Smooth muscle cell of the umbilical artery (primary cell): ENCODE data around the gene KLHL24. TPM values are rescaled to one million over a fixed set of nuclear protein-coding genes. Genes with fewer than 3 reads are reported as not detected.

ENCODE experiments used
- total RNA-seq: library from RNA; depleted of rRNA; stranded (reverse); fragments of >200 nt; gene quantifications from 2 replicates; pipeline ENCODE4 v1.2.3, GENCODE V29; 2014

KLHL24 gene, protein sequence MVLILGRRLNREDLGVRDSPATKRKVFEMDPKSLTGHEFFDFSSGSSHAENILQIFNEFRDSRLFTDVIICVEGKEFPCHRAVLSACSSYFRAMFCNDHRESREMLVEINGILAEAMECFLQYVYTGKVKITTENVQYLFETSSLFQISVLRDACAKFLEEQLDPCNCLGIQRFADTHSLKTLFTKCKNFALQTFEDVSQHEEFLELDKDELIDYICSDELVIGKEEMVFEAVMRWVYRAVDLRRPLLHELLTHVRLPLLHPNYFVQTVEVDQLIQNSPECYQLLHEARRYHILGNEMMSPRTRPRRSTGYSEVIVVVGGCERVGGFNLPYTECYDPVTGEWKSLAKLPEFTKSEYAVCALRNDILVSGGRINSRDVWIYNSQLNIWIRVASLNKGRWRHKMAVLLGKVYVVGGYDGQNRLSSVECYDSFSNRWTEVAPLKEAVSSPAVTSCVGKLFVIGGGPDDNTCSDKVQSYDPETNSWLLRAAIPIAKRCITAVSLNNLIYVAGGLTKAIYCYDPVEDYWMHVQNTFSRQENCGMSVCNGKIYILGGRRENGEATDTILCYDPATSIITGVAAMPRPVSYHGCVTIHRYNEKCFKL
- 39.2 and 84.0 TPM in 2 replicates for total RNA-seq

DNA sequence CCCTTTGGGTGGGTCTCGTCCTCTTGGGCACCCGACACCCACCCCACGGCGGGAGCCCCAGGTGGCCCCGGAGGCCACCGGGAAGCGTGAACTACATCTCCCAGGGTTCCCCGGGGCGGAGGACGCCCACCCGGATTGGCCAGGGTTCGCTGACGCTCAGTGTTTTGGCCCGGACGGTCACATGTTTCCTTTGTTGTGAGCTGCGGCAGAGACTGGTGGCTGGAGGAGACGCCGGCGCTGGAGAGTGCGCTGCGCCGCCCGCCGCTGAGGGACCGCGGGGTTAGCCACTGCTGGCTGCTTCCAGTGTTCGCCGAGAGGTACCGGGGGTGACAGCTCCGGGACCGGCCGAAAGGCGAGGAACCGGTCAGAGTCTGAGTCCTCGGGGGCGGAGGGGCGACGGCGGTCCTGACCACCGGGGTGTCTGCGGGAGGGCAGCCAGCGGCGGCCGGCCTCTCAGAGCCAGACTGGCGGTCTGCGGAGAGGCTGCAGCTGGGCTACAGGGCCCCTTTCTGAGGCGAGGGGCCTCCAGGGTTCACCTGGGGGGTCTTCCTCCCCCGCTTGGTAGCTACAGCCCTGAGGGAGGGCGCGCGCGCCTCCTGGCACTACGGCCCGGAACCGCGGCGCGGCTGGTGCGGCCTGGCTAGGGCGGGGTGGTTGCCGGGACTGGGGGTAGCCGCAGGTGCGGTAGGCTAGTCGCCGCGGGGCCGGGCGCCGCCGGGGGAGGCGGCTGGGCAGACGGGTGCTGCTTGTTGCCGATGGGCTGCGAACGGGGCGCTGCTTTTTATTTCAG lies at the start of gene KLHL24:
Gene KLHL24 (plus strand): TSS at position 193 of the 790 bp plus-strand sequence. CDS start 14,734 bp downstream, outside the sequence.

DNA sequence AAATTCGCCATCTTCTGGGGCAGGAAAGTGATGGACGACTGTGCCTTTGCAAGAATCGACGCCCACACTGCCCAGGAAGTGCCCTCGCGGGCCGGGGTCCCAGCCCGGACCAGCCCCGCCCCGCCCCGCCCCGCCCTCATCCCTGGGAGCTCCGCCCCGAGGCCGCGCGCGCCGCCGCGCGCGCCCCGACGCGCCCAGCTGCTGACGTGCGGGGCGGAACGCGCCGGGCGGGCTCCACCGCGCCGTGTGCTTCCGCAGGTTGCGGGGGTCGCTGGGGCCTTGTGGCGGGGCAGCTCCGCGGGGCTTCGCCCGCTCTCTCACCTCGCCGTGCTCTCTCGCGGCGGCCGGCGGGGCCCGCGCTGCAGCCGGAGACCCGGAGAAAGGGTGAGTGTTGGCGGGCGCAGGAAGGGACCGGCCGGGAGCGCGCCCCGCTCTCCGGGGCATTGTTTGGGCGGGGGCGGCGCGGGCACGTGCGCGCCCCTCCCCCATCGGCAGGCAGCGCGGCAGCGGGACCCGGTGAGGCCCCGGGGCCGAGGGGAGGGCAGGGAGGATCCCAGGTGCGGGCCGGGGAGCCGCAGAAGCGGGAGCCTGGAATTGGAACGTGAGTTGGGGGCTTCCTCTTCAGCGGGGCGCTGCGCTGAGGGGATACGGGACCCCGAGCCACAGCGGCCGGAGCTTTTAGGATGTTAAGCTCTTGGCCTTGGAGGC lies 62.3 kb downstream of the KLHL24 start, which contains the start of gene YEATS2:
Gene YEATS2 (plus strand): TSS at position 188 of the 708 bp plus-strand sequence. CDS start 17,366 bp downstream, outside the sequence.

Other genes with a start within 250 kb of the KLHL24 start
- gene MCF2L2, start 207.0 kb upstream of the KLHL24 start, total RNA-seq, result 0.30 and 0.37 TPM in 2 replicates
- gene KLHL6, start 79.9 kb upstream of the KLHL24 start, total RNA-seq, result under 0.01 TPM in 2 replicates
- gene YEATS2, start 62.2 kb downstream of the KLHL24 start, total RNA-seq, result 35.0 and 50.6 TPM in 2 replicates
- 2.1 and 2.4 TPM in 2 replicates for gene MAP6D1, start 190.0 kb downstream of the KLHL24 start, total RNA-seq
- gene PARL, start 249.3 kb downstream of the KLHL24 start, total RNA-seq, result 30.9 and 31.8 TPM in 2 replicates